HCT116 (cell line): ENCODE measurements around the gene CREBBP.

Experiments
- EZH2 ChIP-seq: fragments of 200-600 bp; sonication (generic); IDR thresholded peaks from 2 replicates; pipeline ENCODE4 v1.6.1; 2017; ENCODE audit warnings: antibody characterized with exemption, mixed run types
- JUND ChIP-seq: IDR thresholded peaks from 2 replicates; pipeline ENCODE4 v1.6.1; 2012
- POLR2A ChIP-seq: IDR thresholded peaks from 2 replicates; pipeline ENCODE4 v1.7.0; 2011; ENCODE audit warnings: borderline replicate concordance; ENCODE audit not compliant: insufficient read depth, insufficient read length; ENCODE audit errors: extremely low read depth
- SP1 ChIP-seq: IDR thresholded peaks from 2 replicates; pipeline ENCODE4 v1.6.1; 2012; ENCODE audit warnings: low read depth
- SRF ChIP-seq: IDR thresholded peaks from 2 replicates; pipeline ENCODE4 v1.6.1; 2012; ENCODE audit warnings: low read depth
- TCF7L2 ChIP-seq: IDR thresholded peaks from 2 replicates; pipeline ENCODE4 v1.7.0; 2011; ENCODE audit warnings: borderline replicate concordance, inconsistent platforms; ENCODE audit not compliant: insufficient read depth, insufficient read length; ENCODE audit errors: extremely low read depth
- ZNF274 ChIP-seq: fragments of 200-500 bp; sonication (Bioruptor generic); IDR thresholded peaks from 2 replicates; pipeline ENCODE4 v1.6.1; 2014; ENCODE audit warnings: mild to moderate bottlenecking, low read depth, low read length, inconsistent platforms
- TF ChIP-seq, protein P1 (sequence below), 3 experiments: fragments of 200-600 bp in 1 of 3; sonication (generic) in 1 of 3; IDR thresholded peaks in 2 of 3; conservative IDR thresholded peaks in 1 of 3; 2 replicates each; pipeline ENCODE4 v1.5.1; 2012 to 2017; ENCODE audit warnings: low read depth in 2 of 3, low read length in 2 of 3, antibody characterized with exemption in 1 of 3, borderline replicate concordance in 1 of 3, control low read depth in 1 of 3, mild to moderate bottlenecking in 1 of 3, mixed read lengths in 1 of 3, mixed run types in 1 of 3, moderate library complexity in 1 of 3; ENCODE audit not compliant: insufficient read depth in 1 of 3
- TF ChIP-seq, protein P2 (sequence below): IDR thresholded peaks from 2 replicates; pipeline ENCODE4 v1.6.1; 2012; ENCODE audit warnings: low read depth

DNA sequence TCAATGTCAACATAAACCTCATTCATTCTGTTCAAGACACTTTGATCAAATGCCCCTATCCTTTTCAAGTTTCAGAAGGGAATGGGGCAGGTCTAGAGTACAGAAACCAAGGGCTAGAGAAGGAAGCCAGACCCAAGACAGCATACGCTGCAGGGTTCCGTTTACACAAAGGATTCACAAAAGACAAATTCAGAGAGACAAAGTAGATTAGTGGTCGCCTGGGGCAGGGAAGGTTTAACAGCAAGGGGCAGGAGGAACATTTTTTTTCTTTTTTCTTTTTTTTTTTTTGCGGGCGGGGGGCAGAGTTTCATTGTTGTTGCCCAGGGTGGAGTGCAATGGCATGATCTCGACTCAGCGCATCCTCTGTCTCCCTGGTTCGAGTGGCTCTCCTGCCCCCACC lies 143.3 kb downstream of the CREBBP start:
- TF ChIP-seq, protein P1, sequence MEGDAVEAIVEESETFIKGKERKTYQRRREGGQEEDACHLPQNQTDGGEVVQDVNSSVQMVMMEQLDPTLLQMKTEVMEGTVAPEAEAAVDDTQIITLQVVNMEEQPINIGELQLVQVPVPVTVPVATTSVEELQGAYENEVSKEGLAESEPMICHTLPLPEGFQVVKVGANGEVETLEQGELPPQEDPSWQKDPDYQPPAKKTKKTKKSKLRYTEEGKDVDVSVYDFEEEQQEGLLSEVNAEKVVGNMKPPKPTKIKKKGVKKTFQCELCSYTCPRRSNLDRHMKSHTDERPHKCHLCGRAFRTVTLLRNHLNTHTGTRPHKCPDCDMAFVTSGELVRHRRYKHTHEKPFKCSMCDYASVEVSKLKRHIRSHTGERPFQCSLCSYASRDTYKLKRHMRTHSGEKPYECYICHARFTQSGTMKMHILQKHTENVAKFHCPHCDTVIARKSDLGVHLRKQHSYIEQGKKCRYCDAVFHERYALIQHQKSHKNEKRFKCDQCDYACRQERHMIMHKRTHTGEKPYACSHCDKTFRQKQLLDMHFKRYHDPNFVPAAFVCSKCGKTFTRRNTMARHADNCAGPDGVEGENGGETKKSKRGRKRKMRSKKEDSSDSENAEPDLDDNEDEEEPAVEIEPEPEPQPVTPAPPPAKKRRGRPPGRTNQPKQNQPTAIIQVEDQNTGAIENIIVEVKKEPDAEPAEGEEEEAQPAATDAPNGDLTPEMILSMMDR (IDR thresholded peaks at IDR 0.05 in 2 of 3, conservative IDR thresholded peaks at IDR 0.05 in 1 of 3; ENCODE audit: borderline replicate concordance in 1 of 3, insufficient read depth in 1 of 3, low read depth in 2 of 3, low read length in 2 of 3), result no peak
- no peak for TF ChIP-seq JUND
- no peak for TF ChIP-seq TCF7L2
- TF ChIP-seq EZH2, result no peak
- no peak for TF ChIP-seq SRF
- TF ChIP-seq, protein P2, sequence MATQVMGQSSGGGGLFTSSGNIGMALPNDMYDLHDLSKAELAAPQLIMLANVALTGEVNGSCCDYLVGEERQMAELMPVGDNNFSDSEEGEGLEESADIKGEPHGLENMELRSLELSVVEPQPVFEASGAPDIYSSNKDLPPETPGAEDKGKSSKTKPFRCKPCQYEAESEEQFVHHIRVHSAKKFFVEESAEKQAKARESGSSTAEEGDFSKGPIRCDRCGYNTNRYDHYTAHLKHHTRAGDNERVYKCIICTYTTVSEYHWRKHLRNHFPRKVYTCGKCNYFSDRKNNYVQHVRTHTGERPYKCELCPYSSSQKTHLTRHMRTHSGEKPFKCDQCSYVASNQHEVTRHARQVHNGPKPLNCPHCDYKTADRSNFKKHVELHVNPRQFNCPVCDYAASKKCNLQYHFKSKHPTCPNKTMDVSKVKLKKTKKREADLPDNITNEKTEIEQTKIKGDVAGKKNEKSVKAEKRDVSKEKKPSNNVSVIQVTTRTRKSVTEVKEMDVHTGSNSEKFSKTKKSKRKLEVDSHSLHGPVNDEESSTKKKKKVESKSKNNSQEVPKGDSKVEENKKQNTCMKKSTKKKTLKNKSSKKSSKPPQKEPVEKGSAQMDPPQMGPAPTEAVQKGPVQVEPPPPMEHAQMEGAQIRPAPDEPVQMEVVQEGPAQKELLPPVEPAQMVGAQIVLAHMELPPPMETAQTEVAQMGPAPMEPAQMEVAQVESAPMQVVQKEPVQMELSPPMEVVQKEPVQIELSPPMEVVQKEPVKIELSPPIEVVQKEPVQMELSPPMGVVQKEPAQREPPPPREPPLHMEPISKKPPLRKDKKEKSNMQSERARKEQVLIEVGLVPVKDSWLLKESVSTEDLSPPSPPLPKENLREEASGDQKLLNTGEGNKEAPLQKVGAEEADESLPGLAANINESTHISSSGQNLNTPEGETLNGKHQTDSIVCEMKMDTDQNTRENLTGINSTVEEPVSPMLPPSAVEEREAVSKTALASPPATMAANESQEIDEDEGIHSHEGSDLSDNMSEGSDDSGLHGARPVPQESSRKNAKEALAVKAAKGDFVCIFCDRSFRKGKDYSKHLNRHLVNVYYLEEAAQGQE, result no peak
- TF ChIP-seq POLR2A, result no peak
- no peak for TF ChIP-seq ZNF274
- no peak for TF ChIP-seq SP1
